ENCODE measurements around the gene NXT2. TPM values are rescaled to one million over a fixed set of nuclear protein-coding genes. Genes with fewer than 3 reads are reported as not detected.
A peak's percentile ranks its signal among the peaks of the same experiment; 100 is the strongest.
"Not testable (repeated sequence)": the region's sequence is repeated elsewhere in the genome, so short reads cannot be mapped to it uniquely, and the experiment has no call there.

The NXT2 gene
- total RNA-seq, 2 donors from 2014 or later: 1.6 to 8.3 TPM

GRCh38 chrX:109534933-109535332 is 1.7 kb upstream of the NXT2 start:
- H3K27ac ChIP-seq: no peak overlapping the region
- no peak overlapping the region for H3K4me3 ChIP-seq
- no peaks in the 10 kb centered on the region for H3K36me3 ChIP-seq
- H3K9me3 ChIP-seq: no peaks in the 10 kb centered on the region
- no peaks in the 10 kb centered on the region for H3K4me1 ChIP-seq (ENCODE audit: control insufficient read depth in 1 of 2, low read depth in 2 of 2)
- TF ChIP-seq CTCF (IDR thresholded peaks at IDR 0.05): no peak
- no peak for DNase-seq (ENCODE audit: low spot score)
- no peak for ATAC-seq (ENCODE audit: insufficient number of reproducible peaks, low FRiP score, low read depth)
- no peaks in the 10 kb centered on the region for H3K27me3 ChIP-seq (replicated peaks; ENCODE audit: insufficient read depth)

GRCh38 chrX:109535578-109535977 is 1.1 kb upstream of the NXT2 start:
- DNase-seq (ENCODE audit: low spot score) (no peak), ATAC-seq (ENCODE audit: insufficient number of reproducible peaks, low FRiP score, low read depth) (no peak)
- Histone ChIP-seq H3K27ac (no peak overlapping the region), H3K36me3 (no peaks in the 10 kb centered on the region), H3K4me1 (ENCODE audit: control insufficient read depth in 1 of 2, low read depth in 2 of 2) (no peaks in the 10 kb centered on the region), H3K27me3 (replicated peaks; ENCODE audit: insufficient read depth) (no peaks in the 10 kb centered on the region), H3K4me3 (no peak overlapping the region), H3K9me3 (no peaks in the 10 kb centered on the region)
- no peak for TF ChIP-seq CTCF (IDR thresholded peaks at IDR 0.05)

GRCh38 chrX:109537324-109537665 is 651 bp downstream of the NXT2 start:
- Histone ChIP-seq H3K27me3 (replicated peaks; ENCODE audit: insufficient read depth) (no peaks in the 10 kb centered on the region), H3K36me3 (no peaks in the 10 kb centered on the region), H3K4me3 (peak overlapping the region; percentile 76), H3K27ac (peak overlapping the region; percentile 72 to 90), H3K9me3 (no peaks in the 10 kb centered on the region), H3K4me1 (ENCODE audit: control insufficient read depth in 1 of 2, low read depth in 2 of 2) (no peaks in the 10 kb centered on the region)
- TF ChIP-seq CTCF (IDR thresholded peaks at IDR 0.05): no peak
- ATAC-seq (ENCODE audit: insufficient number of reproducible peaks, low FRiP score, low read depth): peak; percentile 42
- peak; percentile 2 for DNase-seq (ENCODE audit: low spot score)

GRCh38 chrX:109539007-109539406 is 2.4 kb downstream of the NXT2 start:
- H3K27me3 ChIP-seq (replicated peaks; ENCODE audit: insufficient read depth); DNase-seq (ENCODE audit: low spot score); H3K27ac ChIP-seq; H3K9me3 ChIP-seq; ATAC-seq (ENCODE audit: insufficient number of reproducible peaks, low FRiP score, low read depth); H3K4me3 ChIP-seq; H3K36me3 ChIP-seq; H3K4me1 ChIP-seq (ENCODE audit: control insufficient read depth in 1 of 2, low read depth in 2 of 2): not testable (repeated sequence)

GRCh38 chrX:109553862-109554261 is 17.2 kb downstream of the NXT2 start:
- no peak for TF ChIP-seq CTCF (IDR thresholded peaks at IDR 0.05)
- H3K9me3 ChIP-seq: no peaks in the 10 kb centered on the region
- no peak for ATAC-seq (ENCODE audit: insufficient number of reproducible peaks, low FRiP score, low read depth)
- no peak overlapping the region for H3K27ac ChIP-seq
- DNase-seq (ENCODE audit: low spot score): no peak
- H3K4me3 ChIP-seq: no peak overlapping the region
- no peaks in the 10 kb centered on the region for H3K27me3 ChIP-seq (replicated peaks; ENCODE audit: insufficient read depth)
- no peaks in the 10 kb centered on the region for H3K36me3 ChIP-seq
- H3K4me1 ChIP-seq (ENCODE audit: control insufficient read depth in 1 of 2, low read depth in 2 of 2): no peaks in the 10 kb centered on the region

- DNase-seq (ENCODE audit: low spot score); ATAC-seq (ENCODE audit: insufficient number of reproducible peaks, low FRiP score, low read depth); H3K27ac ChIP-seq; H3K4me3 ChIP-seq; H3K4me1 ChIP-seq (ENCODE audit: control insufficient read depth in 1 of 2, low read depth in 2 of 2); H3K27me3 ChIP-seq (replicated peaks; ENCODE audit: insufficient read depth); H3K36me3 ChIP-seq; H3K9me3 ChIP-seq: not testable (repeated sequence)
Measured at GRCh38 chrX:109576083-109576482, 39.4 kb downstream of the NXT2 start.
